ENCODE results near the gene CAST. TPM values are rescaled to one million over a fixed set of nuclear protein-coding genes. Genes with fewer than 3 reads are reported as not detected.

Gene CAST
- polyA plus RNA-seq, 1 donor, result 192 TPM

GRCh38 chr5:96687080-96687479 lies 24.9 kb downstream of the CAST start:
- 96% methylated on average over 3 of the region's 5 CpGs for WGBS (ENCODE audit: insufficient coverage, low lambda C conversion rate)
- Histone ChIP-seq H3K27ac (ENCODE audit: low read length) (no peak overlapping the region), H3K4me3 (ENCODE audit: low read length) (no peak overlapping the region), H3K27me3 (ENCODE audit: control insufficient read depth, insufficient read depth, low read length) (no peaks in the 10 kb centered on the region), H3K36me3 (ENCODE audit: control insufficient read depth, insufficient read depth, low read length) (no peaks in the 10 kb centered on the region), H3K4me1 (ENCODE audit: control insufficient read depth, insufficient read depth, low read length) (peaks cover 2% of the 10 kb centered on the region), H3K9me3 (ENCODE audit: control insufficient read depth, low read depth, low read length) (no peaks in the 10 kb centered on the region)
- no peak for DNase-seq

DNA sequence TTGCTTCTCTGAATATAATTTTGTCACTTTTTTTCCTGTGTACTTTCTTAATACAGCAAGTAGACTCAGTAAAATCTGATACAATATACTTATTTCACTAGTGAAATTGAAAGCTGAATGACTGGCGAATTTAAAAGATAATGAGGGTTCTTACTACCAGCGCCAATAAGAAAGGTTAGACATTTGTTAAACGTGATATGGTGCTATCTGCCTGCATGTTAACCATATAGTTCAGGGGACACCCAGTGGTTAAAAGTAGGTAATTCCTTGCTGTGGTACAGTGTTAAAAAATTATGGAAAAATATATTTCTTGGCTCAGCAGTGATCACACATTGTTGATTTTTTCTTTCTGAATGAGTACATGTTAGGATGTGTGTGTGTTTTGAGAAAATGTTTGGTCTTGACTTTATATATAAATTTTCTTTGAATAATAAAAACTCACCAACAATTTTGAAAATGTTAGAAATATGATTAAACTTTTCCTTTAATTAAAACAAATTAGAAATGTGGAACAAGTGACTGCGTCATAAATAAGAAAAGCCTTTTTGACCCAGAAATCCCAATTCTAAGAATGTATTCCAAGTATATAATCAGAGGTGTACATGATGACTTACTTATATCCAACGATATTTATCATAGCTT lies 25.8 kb downstream of the CAST start:
- Histone ChIP-seq H3K4me1 (ENCODE audit: control insufficient read depth, insufficient read depth, low read length) (peaks cover 5% of the 10 kb centered on the region), H3K27me3 (ENCODE audit: control insufficient read depth, insufficient read depth, low read length) (no peaks in the 10 kb centered on the region), H3K27ac (ENCODE audit: low read length) (no peak overlapping the region), H3K36me3 (ENCODE audit: control insufficient read depth, insufficient read depth, low read length) (peaks cover 2% of the 10 kb centered on the region), H3K4me3 (ENCODE audit: low read length) (no peak overlapping the region), H3K9me3 (ENCODE audit: control insufficient read depth, low read depth, low read length) (no peaks in the 10 kb centered on the region)
- DNase-seq, result peak; percentile 42 to 66
- 28% methylated on average over 3 of the region's 5 CpGs for WGBS (ENCODE audit: insufficient coverage, low lambda C conversion rate)

GRCh38 chr5:96690861-96691260 lies 28.7 kb downstream of the CAST start:
- no peak for DNase-seq
- no CpG with 5 or more reads among the region's 1 CpG for WGBS (ENCODE audit: insufficient coverage, low lambda C conversion rate)
- Histone ChIP-seq H3K9me3 (ENCODE audit: control insufficient read depth, low read depth, low read length) (no peaks in the 10 kb centered on the region), H3K27ac (ENCODE audit: low read length) (peak overlapping the region; percentile 70), H3K27me3 (ENCODE audit: control insufficient read depth, insufficient read depth, low read length) (no peaks in the 10 kb centered on the region), H3K4me1 (ENCODE audit: control insufficient read depth, insufficient read depth, low read length) (peaks cover 5% of the 10 kb centered on the region), H3K4me3 (ENCODE audit: low read length) (no peak overlapping the region), H3K36me3 (ENCODE audit: control insufficient read depth, insufficient read depth, low read length) (peaks cover 2% of the 10 kb centered on the region)

- peaks cover 5% of the 10 kb centered on the region for H3K4me1 ChIP-seq (ENCODE audit: control insufficient read depth, insufficient read depth, low read length)
Observed at GRCh38 chr5:96691503-96692303, 29.5 kb downstream of the CAST start.

GRCh38 chr5:96692441-96692840 lies 30.3 kb downstream of the CAST start:
- 100% methylated on average over 1 of the region's 2 CpGs for WGBS (ENCODE audit: insufficient coverage, low lambda C conversion rate)
- Histone ChIP-seq H3K27ac (ENCODE audit: low read length) (peak overlapping the region; percentile 70), H3K4me3 (ENCODE audit: low read length) (no peak overlapping the region), H3K4me1 (ENCODE audit: control insufficient read depth, insufficient read depth, low read length) (peaks cover 5% of the 10 kb centered on the region), H3K9me3 (ENCODE audit: control insufficient read depth, low read depth, low read length) (no peaks in the 10 kb centered on the region), H3K27me3 (ENCODE audit: control insufficient read depth, insufficient read depth, low read length) (no peaks in the 10 kb centered on the region), H3K36me3 (ENCODE audit: control insufficient read depth, insufficient read depth, low read length) (peaks cover 12% of the 10 kb centered on the region)
- peak in 1 of 2 donors; percentile 20 for DNase-seq

More at GRCh38 chr5:96691503-96692303, 29.5 kb downstream of the CAST start:
- Histone ChIP-seq H3K27ac (ENCODE audit: low read length) (peak overlapping the region; percentile 70), H3K4me3 (ENCODE audit: low read length) (no peak overlapping the region), H3K27me3 (ENCODE audit: control insufficient read depth, insufficient read depth, low read length) (no peaks in the 10 kb centered on the region), H3K36me3 (ENCODE audit: control insufficient read depth, insufficient read depth, low read length) (peaks cover 9% of the 10 kb centered on the region), H3K9me3 (ENCODE audit: control insufficient read depth, low read depth, low read length) (no peaks in the 10 kb centered on the region)
- no CpG with 5 or more reads among the region's 2 CpGs for WGBS (ENCODE audit: insufficient coverage, low lambda C conversion rate)
- DNase-seq, result peak; percentile 79 to 90

- WGBS (ENCODE audit: insufficient coverage, low lambda C conversion rate), result 90% methylated on average over 2 of the region's 3 CpGs
- Histone ChIP-seq H3K4me1 (ENCODE audit: control insufficient read depth, insufficient read depth, low read length) (no peaks in the 10 kb centered on the region), H3K4me3 (ENCODE audit: low read length) (no peak overlapping the region), H3K27me3 (ENCODE audit: control insufficient read depth, insufficient read depth, low read length) (no peaks in the 10 kb centered on the region), H3K36me3 (ENCODE audit: control insufficient read depth, insufficient read depth, low read length) (peaks cover 13% of the 10 kb centered on the region), H3K9me3 (ENCODE audit: control insufficient read depth, low read depth, low read length) (no peaks in the 10 kb centered on the region), H3K27ac (ENCODE audit: low read length) (no peak overlapping the region)
- no peak for DNase-seq
Observed at GRCh38 chr5:96699186-96699820, 37.1 kb downstream of the CAST start.

- peaks cover 8% of the 10 kb centered on the region for H3K4me1 ChIP-seq (ENCODE audit: control insufficient read depth, insufficient read depth, low read length)
- DNase-seq, result peak; percentile 95 to 96
- H3K9me3 ChIP-seq (ENCODE audit: control insufficient read depth, low read depth, low read length), result no peaks in the 10 kb centered on the region
- no peaks in the 10 kb centered on the region for H3K27me3 ChIP-seq (ENCODE audit: control insufficient read depth, insufficient read depth, low read length)
- H3K27ac ChIP-seq (ENCODE audit: low read length), result peak overlapping the region; percentile 98
- H3K36me3 ChIP-seq (ENCODE audit: control insufficient read depth, insufficient read depth, low read length), result no peaks in the 10 kb centered on the region
- H3K4me3 ChIP-seq (ENCODE audit: low read length), result peak overlapping the region; percentile 92
- no CpG with 5 or more reads among the region's 70 CpGs for WGBS (ENCODE audit: insufficient coverage, low lambda C conversion rate)
Observed at GRCh38 chr5:96702503-96703383, 40.6 kb downstream of the CAST start.

DNA sequence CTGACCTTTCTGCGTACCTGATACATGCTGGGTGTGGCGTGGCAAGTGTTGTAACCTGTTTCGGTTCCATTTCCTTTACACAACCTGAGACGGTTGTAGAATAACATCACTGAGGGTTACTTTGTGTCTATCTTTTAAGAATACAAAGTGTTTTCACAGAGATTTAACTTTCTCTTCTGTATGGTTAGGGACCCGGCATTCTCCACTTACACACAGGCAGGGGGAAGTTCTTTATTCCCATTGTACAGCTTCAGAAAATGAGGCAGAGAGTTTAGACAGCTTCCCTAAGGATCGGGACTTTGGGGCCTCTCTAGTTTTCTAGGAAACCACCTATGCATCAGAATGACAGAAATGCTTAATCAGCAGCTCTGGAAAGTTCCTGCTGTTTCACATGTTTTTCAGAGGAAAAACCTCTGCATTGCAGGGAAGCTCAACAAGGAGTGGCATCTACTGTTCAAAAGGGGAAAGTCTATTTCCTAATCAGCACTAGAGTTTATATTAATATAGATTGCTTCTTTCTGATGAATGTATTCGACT lies 41.3 kb downstream of the CAST start:
- peak overlapping the region; percentile 98 for H3K27ac ChIP-seq (ENCODE audit: low read length)
- no peaks in the 10 kb centered on the region for H3K27me3 ChIP-seq (ENCODE audit: control insufficient read depth, insufficient read depth, low read length)
- no peaks in the 10 kb centered on the region for H3K9me3 ChIP-seq (ENCODE audit: control insufficient read depth, low read depth, low read length)
- peak; percentile 85 to 93 for DNase-seq
- peak overlapping the region; percentile 92 for H3K4me3 ChIP-seq (ENCODE audit: low read length)
- no peaks in the 10 kb centered on the region for H3K36me3 ChIP-seq (ENCODE audit: control insufficient read depth, insufficient read depth, low read length)
- WGBS (ENCODE audit: insufficient coverage, low lambda C conversion rate), result 38% methylated on average over 1 of the region's 7 CpGs
- H3K4me1 ChIP-seq (ENCODE audit: control insufficient read depth, insufficient read depth, low read length), result peaks cover 10% of the 10 kb centered on the region

DNA sequence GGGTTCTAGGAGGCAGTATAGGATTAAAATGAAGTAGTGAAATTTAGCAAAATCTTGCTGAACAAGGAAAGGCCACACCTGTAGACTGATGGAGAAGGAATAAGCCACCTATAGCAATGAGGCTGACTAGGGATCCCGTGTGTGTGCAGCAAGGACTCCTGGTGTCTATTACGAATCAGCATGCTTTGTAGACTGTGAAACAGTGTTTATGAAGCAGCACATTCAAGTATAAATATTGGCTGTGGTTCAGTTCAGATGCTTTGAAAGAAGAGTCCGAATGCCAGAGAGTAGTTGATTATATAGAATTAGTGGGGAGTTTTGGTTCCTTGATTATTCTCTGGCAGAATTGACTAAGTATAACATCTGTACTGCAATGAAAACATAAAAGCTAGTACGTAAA lies 41.8 kb downstream of the CAST start:
- Histone ChIP-seq H3K9me3 (ENCODE audit: control insufficient read depth, low read depth, low read length) (no peaks in the 10 kb centered on the region), H3K4me1 (ENCODE audit: control insufficient read depth, insufficient read depth, low read length) (peaks cover 14% of the 10 kb centered on the region), H3K4me3 (ENCODE audit: low read length) (peak overlapping the region; percentile 92), H3K36me3 (ENCODE audit: control insufficient read depth, insufficient read depth, low read length) (no peaks in the 10 kb centered on the region), H3K27me3 (ENCODE audit: control insufficient read depth, insufficient read depth, low read length) (no peaks in the 10 kb centered on the region), H3K27ac (ENCODE audit: low read length) (peak overlapping the region; percentile 98)
- peak in 1 of 2 donors; percentile 18 for DNase-seq
- WGBS (ENCODE audit: insufficient coverage, low lambda C conversion rate), result 78% methylated on average over 2 of the region's 4 CpGs
